Measurements from ENCODE around the gene ZNF550. TPM values are rescaled to one million over a fixed set of nuclear protein-coding genes. Genes with fewer than 3 reads are reported as not detected.

ZNF550 gene
- total and polyA plus RNA-seq, 2 experiments from 2014 or later = 3.5 to 7.3 TPM

DNA sequence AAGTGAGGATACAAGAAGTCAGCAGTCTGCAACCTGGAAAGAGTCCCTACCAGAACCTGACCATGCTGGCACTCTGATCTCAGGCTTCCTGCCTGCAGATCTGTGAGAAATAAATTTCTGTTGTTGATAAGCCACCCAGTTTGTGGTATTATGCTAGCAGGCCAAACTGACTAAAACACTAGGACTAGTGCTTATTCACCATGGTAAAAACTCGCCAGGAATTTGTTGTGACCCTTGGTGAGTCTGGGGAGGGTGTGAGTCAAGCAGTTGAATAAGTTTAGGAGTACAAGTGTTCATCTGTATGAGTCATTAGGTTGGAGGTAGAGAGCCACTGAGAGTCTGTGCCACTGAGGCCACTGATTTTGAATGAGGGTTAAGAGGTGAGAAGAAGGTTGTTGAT lies 27.9 kb upstream of the ZNF550 start:
- no peaks in the 10 kb centered on the region for H3K9me3 ChIP-seq (ENCODE audit: low read depth)
- H3K4me3 ChIP-seq = no peak overlapping the region
- H4K20me1 ChIP-seq (ENCODE audit: insufficient read depth) = no peaks in the 10 kb centered on the region
- WGBS, 2 experiments (ENCODE audit: low coverage in 1 of 2, low lambda C conversion rate in 2 of 2, missing lambda C conversion rate in 2 of 2) = 10 to 13% methylated on average over 1 of the region's 1 CpG
- H3K27me3 ChIP-seq (replicated peaks; ENCODE audit: insufficient read depth) = no peaks in the 10 kb centered on the region
- in situ Hi-C loops (cut with MboI) = no loop called here
- peaks cover 33% of the 10 kb centered on the region for H3K79me2 ChIP-seq (ENCODE audit: insufficient read depth)
- peak overlapping the region; percentile 32 for H3K4me2 ChIP-seq (ENCODE audit: unreplicated experiment)
- H3F3A ChIP-seq (ENCODE audit: insufficient read depth) = peaks cover 18% of the 10 kb centered on the region
- TF ChIP-seq EZH2 (IDR thresholded peaks at IDR 0.05; ENCODE audit: insufficient read depth, poor library complexity, severe bottlenecking) (no peak), EZH2phosphoT487 (IDR thresholded peaks at IDR 0.05; ENCODE audit: insufficient read depth, low read depth) (0 out of 2 replicates have a peak, but pooled peaks have one; percentile 71)
- H3K4me1 ChIP-seq (ENCODE audit: insufficient read depth) = peaks cover 22% of the 10 kb centered on the region
- no peak overlapping the region for H3K9ac ChIP-seq
- DNase-seq = peak; percentile 97
- peak overlapping the region; percentile 61 for H3K27ac ChIP-seq
- H3K36me3 ChIP-seq (ENCODE audit: low read depth) = peaks cover 26% of the 10 kb centered on the region
- H3K9me2 ChIP-seq (ENCODE audit: insufficient read depth) = no peaks in the 10 kb centered on the region
- no peak overlapping the region for H2AFZ ChIP-seq

DNA sequence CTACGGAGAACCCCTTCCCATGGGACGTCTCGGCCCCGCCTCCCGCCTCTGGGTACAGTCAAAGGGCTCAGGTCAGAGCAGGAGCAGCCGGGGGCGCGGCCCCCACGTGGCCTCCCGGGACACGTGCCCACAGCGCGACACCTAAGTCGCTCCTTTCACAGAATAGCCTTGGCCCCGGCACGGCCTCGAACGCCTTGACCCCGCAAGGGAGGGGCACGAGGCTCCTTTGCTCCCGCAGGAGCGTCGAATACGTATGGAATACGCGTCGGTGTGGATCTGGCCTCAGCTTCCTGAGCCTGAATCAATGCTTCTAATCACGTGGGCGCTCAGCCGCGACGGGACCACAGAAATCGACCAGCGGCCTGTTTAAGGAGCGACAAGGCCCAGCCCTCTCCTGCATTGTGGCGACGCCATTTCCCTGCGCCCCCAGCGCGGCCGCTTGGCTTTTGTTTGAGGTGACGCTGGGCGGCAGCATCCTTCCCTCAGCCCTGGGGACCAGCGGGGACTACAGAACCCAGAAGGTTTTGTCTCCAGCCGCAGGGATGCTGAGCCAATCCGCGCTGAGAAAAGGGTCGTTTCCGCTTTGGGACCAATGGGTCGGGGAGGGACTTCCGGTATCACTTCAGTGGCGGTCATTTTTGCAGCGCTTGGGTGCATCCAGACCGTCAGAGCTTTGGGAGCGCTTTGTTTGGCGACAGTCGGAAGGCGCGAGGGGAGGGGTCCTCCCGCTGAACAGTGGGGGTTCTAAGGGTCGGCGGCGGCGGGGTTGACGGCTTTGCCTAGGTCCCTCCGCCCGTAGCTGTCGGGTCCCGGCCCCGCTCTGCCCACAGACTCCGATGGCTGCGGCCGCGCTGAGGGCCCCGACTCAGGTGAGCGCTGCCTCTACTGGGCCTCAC lies 24.1 kb upstream of the ZNF550 start, which contains the start of gene ZIK1:
Gene ZIK1 (plus strand): TSS at position 625 of the 896 bp plus-strand sequence. CDS start 212 bp downstream, at position 837.
- TF ChIP-seq EZH2 (IDR thresholded peaks at IDR 0.05; ENCODE audit: insufficient read depth, poor library complexity, severe bottlenecking) (no peak), EZH2phosphoT487 (IDR thresholded peaks at IDR 0.05; ENCODE audit: insufficient read depth, low read depth) (no peak)
- no peaks in the 10 kb centered on the region for H3K27me3 ChIP-seq (replicated peaks; ENCODE audit: insufficient read depth)
- H3K36me3 ChIP-seq (ENCODE audit: low read depth) = no peaks in the 10 kb centered on the region
- peak within 1 kb of the TSS; percentile 83 for H3K9ac ChIP-seq
- DNase-seq = peak; percentile 95
- in situ Hi-C loops (cut with MboI) = no loop called here
- H3F3A ChIP-seq (ENCODE audit: insufficient read depth) = peaks cover 18% of the 10 kb centered on the region
- no peaks in the 10 kb centered on the region for H3K9me3 ChIP-seq (ENCODE audit: low read depth)
- no peaks in the 10 kb centered on the region for H4K20me1 ChIP-seq (ENCODE audit: insufficient read depth)
- no peak within 1 kb of the TSS for H3K27ac ChIP-seq
- peak within 1 kb of the TSS; percentile 85 for H2AFZ ChIP-seq
- peaks cover 29% of the 10 kb centered on the region for H3K79me2 ChIP-seq (ENCODE audit: insufficient read depth)
- peak within 1 kb of the TSS; percentile 95 for H3K4me3 ChIP-seq
- WGBS, 2 experiments (ENCODE audit: low coverage in 1 of 2, low lambda C conversion rate in 2 of 2, missing lambda C conversion rate in 2 of 2) = 1 to 3% methylated on average over 63 to 73 of the region's 76 CpGs
- H3K9me2 ChIP-seq (ENCODE audit: insufficient read depth) = no peaks in the 10 kb centered on the region
- peaks cover 22% of the 10 kb centered on the region for H3K4me1 ChIP-seq (ENCODE audit: insufficient read depth)
- H3K4me2 ChIP-seq (ENCODE audit: unreplicated experiment) = peak within 1 kb of the TSS; percentile 96

GRCh38 chr19:57583104-57583520 lies 23.4 kb upstream of the ZNF550 start:
- in situ Hi-C loops (cut with MboI) = no loop called here
- TF ChIP-seq EZH2 (IDR thresholded peaks at IDR 0.05; ENCODE audit: insufficient read depth, poor library complexity, severe bottlenecking) = no peak
- TF ChIP-seq EZH2phosphoT487 (IDR thresholded peaks at IDR 0.05; ENCODE audit: insufficient read depth, low read depth) = no peak
- Histone ChIP-seq H4K20me1 (ENCODE audit: insufficient read depth) (no peaks in the 10 kb centered on the region), H3K9me2 (ENCODE audit: insufficient read depth) (no peaks in the 10 kb centered on the region), H3F3A (ENCODE audit: insufficient read depth) (peaks cover 18% of the 10 kb centered on the region), H2AFZ (peak overlapping the region; percentile 85), H3K9me3 (ENCODE audit: low read depth) (no peaks in the 10 kb centered on the region), H3K36me3 (ENCODE audit: low read depth) (no peaks in the 10 kb centered on the region), H3K4me3 (no peak overlapping the region), H3K4me2 (ENCODE audit: unreplicated experiment) (no peak overlapping the region), H3K9ac (no peak overlapping the region), H3K27ac (no peak overlapping the region), H3K4me1 (ENCODE audit: insufficient read depth) (peaks cover 22% of the 10 kb centered on the region), H3K79me2 (ENCODE audit: insufficient read depth) (peaks cover 28% of the 10 kb centered on the region), H3K27me3 (replicated peaks; ENCODE audit: insufficient read depth) (no peaks in the 10 kb centered on the region)
- 29 to 31% methylated on average over 14 to 21 of the region's 21 CpGs for WGBS, 2 experiments (ENCODE audit: low coverage in 1 of 2, low lambda C conversion rate in 2 of 2, missing lambda C conversion rate in 2 of 2)
- DNase-seq = no peak

DNA sequence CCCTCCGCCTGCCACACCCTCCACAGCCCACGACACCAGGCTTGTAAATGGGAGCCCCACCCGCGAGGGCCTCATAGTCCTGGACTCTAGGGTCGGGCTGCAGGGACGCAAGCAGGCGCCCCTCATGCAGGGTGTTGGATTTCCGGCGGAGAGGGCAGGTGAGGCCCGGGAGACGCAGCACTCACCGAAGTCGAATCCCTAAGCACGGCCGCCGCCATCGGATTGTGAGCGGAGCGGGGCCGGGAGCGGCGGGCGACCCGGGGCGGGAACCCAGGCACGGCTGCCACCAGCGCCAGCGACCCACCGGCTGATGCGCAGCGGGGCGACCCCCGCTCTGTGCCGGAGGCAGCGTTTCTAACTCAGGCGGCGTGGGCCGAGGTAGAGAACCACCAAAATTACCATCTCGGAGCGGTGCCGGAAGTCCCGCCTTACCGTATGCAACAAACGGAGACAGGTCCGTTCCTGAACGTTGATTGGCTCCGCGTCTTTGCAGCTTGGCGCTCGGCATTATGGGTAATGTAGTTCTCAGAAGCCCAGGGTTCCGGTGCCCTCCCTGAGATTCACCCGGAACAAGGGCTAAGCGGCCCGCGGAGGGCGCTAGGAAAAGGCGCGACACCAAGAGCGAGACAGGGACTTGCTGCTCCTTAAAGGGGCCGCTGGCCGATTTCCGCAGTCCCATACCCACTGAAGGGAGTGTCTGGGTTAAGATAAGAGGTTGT lies 19.0 kb upstream of the ZNF550 start, which contains the start of gene ZNF416:
Gene ZNF416 (minus strand): TSS at position 425 of the 719 bp plus-strand sequence. CDS start 207 bp downstream, at position 218.
- Histone ChIP-seq H3K9ac (peak within 1 kb of the TSS; percentile 84), H3K27ac (no peak within 1 kb of the TSS), H3K9me3 (ENCODE audit: low read depth) (no peaks in the 10 kb centered on the region), H3K36me3 (ENCODE audit: low read depth) (peaks cover 30% of the 10 kb centered on the region), H3K79me2 (ENCODE audit: insufficient read depth) (peaks cover 29% of the 10 kb centered on the region), H3K27me3 (replicated peaks; ENCODE audit: insufficient read depth) (no peaks in the 10 kb centered on the region), H3K4me2 (ENCODE audit: unreplicated experiment) (peak within 1 kb of the TSS; percentile 53), H4K20me1 (ENCODE audit: insufficient read depth) (no peaks in the 10 kb centered on the region), H2AFZ (peak within 1 kb of the TSS; percentile 91), H3K4me1 (ENCODE audit: insufficient read depth) (0 out of 2 replicates have a peak, but pooled peaks cover 6% of the 10 kb centered on the region), H3K4me3 (peak within 1 kb of the TSS; percentile 84), H3F3A (ENCODE audit: insufficient read depth) (no peaks in the 10 kb centered on the region), H3K9me2 (ENCODE audit: insufficient read depth) (no peaks in the 10 kb centered on the region)
- peak; percentile 100 for DNase-seq
- WGBS, 2 experiments (ENCODE audit: low coverage in 1 of 2, low lambda C conversion rate in 2 of 2, missing lambda C conversion rate in 2 of 2) = 1% methylated on average over 48 to 57 of the region's 62 CpGs
- in situ Hi-C loops (cut with MboI) = no loop called here
- TF ChIP-seq EZH2 (IDR thresholded peaks at IDR 0.05; ENCODE audit: insufficient read depth, poor library complexity, severe bottlenecking) = no peak
- no peak for TF ChIP-seq EZH2phosphoT487 (IDR thresholded peaks at IDR 0.05; ENCODE audit: insufficient read depth, low read depth)
